Caki2 (cell line): Measurements from ENCODE around the gene VPS33A. TPM values are rescaled to one million over a fixed set of nuclear protein-coding genes. Genes with fewer than 3 reads are reported as not detected.

Experiments
- DNase-seq: peaks from one replicate; pipeline ENCODE4 v3.0.0-alpha.2; 2015; ENCODE audit warnings: low read depth
- in situ Hi-C: cut with HindIII; loops from 2 replicates; pipeline ENCODE4 v1.10.0; 2016; ENCODE audit warnings: low sequenced_read_pairs, low pct_unique_long_range_greater_than_20kb, mixed read lengths
- total RNA-seq: library from RNA; depleted of rRNA; stranded (reverse); fragments of >200 nt; shearing (Covaris generic); gene quantifications from 2 replicates; pipeline ENCODE4 v1.2.3, GENCODE V29; 2014; ENCODE audit warnings: low replicate concordance; rRNA removed

The VPS33A gene
- total RNA-seq, 1 experiment from 2014 or later = 15.5 TPM

DNA sequence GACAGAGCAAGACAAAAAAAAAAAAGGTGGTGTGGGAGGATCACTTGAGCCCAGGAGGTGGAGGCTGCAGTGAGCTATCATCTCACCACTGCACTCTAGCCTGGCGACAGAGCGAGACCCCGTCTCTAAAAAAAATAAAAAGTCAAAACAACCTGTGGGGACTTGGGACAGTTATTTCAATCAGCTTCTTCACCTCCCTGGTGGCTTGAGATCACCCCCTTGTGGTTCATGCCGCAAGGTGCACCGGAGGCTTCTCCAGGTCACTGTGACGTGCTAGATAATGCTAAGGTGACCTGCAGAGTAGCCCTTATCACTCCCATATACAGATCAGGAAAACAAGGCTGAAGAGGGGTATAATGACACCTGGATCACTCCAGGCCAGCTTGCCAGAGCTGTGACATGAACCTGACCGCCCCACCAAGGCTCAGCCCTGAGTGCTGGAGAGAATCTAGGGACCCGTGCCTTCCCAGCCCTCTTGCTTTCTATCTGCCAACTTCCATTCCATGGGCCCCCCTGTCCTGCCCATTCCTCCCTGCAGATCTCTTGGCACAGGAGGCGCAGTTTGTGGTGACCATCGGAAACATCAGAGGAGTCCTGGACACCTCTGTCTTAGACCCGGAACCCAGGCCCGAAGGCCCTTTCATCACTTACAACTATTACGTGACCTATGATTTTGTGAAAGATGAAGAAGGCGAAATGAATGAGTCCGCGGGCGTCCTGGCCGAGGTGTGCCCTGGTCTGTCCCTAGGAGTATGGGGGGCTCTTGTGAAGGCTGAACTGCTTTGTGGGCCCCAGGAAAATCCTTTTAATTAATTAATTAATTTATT lies 75.2 kb downstream of the VPS33A start:
- in situ Hi-C loops = no loop called here
- peak; percentile 53 for DNase-seq

DNA sequence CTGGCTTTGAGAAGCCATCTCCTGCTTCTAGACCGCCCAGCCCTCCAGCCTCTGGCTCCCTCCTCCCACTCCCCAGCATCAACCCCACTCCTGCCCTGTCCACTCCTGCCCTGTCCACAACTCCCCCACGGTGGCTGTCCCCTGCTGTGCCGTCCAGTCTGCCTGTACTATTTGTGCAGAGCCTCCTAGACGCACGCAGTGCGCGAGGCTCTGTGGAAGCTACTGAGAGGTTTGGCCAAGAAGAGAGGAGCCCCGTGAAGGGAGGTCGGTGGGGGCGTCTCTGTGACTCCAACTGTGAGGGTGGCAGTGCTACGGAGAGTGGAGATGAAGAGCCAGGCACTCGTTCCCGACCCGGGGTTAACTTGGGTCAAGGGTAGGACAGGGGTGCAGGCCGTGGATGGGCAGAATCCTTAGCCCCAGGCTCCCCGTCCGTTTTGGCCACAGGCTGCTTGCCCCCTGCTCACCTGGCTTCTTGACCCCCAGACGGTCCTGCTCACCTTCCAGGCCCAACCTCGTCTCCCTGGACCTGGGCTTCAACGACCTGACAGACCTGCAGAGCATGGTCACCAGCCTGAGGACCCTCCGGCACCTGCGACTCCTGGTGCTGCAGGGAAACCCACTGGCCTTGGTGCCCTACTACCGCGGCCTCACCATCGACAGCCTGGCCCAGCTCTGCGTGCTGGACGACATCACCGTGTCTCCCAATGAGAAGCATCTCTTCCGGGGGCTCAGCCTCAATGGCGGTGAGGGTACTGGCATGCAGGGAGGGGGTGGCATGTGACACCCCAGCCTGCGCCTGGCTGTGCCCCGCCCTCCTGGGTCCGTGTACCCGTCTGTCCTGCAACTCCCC lies 76.4 kb downstream of the VPS33A start:
- no peak for DNase-seq
- in situ Hi-C loops = no loop called here

DNA sequence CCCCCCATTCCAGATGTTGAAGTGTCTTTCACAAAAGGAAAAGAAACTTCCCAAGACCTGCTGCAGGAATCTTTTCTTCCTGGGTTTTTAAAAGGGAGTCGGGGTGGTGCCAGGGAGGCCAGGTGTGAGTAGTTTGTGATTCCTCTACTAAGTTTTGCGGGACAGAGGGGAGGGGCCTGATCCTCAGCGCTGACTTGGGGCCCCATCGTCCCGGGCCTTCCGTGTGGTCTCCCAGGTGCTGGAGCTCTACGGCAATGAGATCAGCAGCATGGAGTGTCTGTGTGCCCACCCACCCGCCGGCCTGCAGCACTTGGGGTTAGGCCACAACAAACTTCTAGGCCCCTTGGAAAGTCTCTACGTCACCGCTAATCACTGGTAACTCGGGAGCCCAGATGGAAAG lies 78.8 kb downstream of the VPS33A start:
- in situ Hi-C loops = no loop called here
- DNase-seq = no peak

DNA sequence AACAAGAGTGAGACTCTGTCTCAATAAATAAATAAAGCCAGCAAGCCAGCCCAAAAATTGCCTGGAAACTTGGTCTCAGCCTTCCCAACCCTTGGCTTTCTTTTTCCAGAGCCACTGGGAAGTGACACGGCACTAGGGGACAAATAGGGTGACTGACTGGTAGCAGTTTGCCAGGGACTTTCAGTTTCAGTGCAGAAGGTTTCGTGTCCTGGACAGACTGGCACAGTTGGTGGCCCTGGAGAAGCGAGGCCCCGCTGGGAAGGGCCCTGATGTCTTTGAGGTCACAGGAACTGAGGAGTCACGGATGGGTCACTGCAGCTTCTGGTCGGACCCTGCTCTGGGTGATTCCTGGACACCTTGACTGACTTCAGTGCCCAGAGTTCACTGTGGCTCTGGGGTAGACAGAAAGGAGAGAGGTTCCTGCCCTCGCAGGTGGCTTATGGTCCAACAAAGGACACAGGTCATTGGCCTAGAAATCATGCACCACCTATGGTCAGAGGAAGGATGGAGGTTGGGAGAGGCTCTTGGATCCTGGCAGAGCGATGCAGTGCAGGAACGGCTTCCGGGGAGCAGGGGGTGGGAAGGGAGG lies 80.7 kb downstream of the VPS33A start:
- in situ Hi-C loops = no loop called here
- DNase-seq = no peak

DNA sequence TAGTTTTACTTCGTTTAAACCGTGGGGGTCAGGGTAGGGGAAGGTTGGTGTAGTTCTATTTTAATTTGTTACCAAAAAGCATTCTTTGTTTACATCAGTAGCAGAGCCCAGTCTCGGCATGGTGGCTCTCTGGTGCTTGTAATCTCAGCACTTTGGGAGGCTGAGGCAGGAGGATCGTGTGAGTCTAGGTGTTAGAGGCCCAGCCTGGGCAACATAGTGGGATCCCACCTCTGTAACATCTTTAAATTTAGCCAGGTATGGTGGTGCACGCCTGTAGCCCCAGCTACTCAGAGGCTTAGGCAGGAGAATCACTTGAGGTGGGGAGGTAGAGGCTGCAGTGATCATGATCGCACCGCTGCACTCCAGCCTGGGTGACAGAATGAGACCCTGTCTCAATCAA lies 81.2 kb downstream of the VPS33A start:
- in situ Hi-C loops = no loop called here

DNA sequence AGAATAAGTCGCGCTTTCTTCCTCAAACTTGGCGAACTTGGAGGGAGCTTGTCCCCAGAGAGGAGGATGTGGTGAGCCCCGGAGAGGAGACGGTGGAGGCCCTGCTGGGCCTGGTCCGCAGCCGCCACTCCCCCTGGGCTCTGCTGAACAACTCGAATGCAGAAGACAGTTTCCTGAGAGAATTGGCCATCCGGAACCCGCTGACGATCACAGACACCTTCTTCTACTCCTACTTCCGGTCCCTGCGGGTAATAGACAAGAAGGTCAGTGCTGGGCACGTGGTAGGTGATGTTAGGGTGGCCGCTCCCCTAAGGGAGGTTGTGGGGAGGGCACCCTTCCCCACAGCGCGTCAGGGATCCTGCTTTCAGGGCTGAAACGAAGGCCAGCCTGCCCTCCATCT lies 81.8 kb downstream of the VPS33A start:
- in situ Hi-C loops = no loop called here
- DNase-seq = no peak

More for the DNA sequence above, 81.2 kb downstream of the VPS33A start:
- no peak for DNase-seq

DNA sequence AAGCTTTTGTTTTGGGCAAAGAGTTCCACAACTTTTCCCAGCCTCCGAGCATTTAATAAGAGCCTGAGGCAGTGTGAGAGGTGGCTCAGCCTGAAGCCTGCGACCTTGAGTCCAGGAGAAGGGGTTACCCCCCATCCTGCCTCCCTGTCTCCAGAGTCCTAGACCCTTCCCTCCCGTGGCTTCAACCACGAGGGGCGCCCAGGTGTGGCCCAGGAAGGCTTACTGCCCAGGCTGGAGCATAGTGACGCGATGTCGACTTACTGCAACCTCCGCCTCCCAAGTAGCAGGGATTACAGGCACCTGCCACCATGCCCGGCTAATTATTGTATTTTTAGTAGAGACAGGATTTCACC lies 82.7 kb downstream of the VPS33A start:
- DNase-seq = no peak
- in situ Hi-C loops = no loop called here

DNA sequence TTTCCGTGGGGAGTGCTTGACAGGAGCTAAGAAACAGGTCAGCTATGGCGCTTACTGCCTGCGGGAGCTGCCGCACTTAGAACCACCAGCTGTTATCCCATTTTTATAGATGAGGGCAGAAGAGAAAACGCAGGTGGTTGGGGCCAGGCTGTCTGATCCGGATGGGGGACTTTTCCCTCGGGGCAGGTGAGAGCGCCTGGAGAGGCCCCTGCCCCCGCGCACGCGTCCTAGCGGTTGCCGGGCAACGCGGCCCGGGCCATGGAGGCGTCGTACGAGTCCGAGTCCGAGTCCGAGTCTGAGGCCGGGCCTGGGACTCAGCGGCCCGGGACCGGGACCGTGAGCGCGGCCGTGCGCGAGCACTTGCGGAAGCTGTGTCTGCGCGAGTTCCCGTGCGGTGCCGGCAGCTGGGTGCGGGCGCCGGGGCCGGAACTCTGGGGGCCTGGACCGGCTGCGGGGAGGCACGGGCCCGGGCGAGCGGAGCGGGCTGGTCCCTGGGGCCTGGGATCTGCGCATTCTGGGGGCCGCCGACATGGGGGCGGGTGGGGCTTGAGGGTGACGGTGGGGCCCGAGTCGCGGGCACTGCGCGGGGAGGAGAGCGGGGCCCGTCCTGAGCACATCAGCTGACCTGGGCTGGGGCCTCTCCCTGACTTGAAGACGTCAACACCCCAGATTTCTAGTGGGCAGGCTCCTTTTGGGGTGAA lies 83.3 kb downstream of the VPS33A start, which contains the start of gene LRRC43:
LRRC43 (plus strand) TSS at position 237 of the 701 bp plus-strand sequence; CDS start at position 259, 22 bp downstream.
- no peak for DNase-seq

More for the DNA sequence above, 83.3 kb downstream of the VPS33A start, which contains the start of gene LRRC43:
- in situ Hi-C loops = no loop called here

Other genes with a start within 250 kb of the VPS33A start
- 23.8 and 28.8 TPM in 2 replicates for gene BCL7A, start 244.6 kb downstream of the VPS33A start, total RNA-seq
- 5.0 and 7.0 TPM in 2 replicates for gene MLXIP, start 187.7 kb downstream of the VPS33A start, total RNA-seq
- not detected in 2 replicates for gene IL31, start 92.3 kb downstream of the VPS33A start, total RNA-seq
- not detected in 2 replicates for gene LRRC43, start 83.4 kb downstream of the VPS33A start, total RNA-seq
- 1.4 and 5.4 TPM in 2 replicates for gene B3GNT4, start 62.8 kb downstream of the VPS33A start, total RNA-seq
- 93.5 and 116 TPM in 2 replicates for gene DIABLO, start 40.4 kb downstream of the VPS33A start, total RNA-seq
- gene CLIP1, start 156.2 kb upstream of the VPS33A start, total RNA-seq = 26.9 and 28.4 TPM in 2 replicates
- 12.9 and 16.5 TPM in 2 replicates for gene ZCCHC8, start 234.4 kb upstream of the VPS33A start, total RNA-seq